NCI-H128 (cell line): ENCODE results near the gene CD72.

Experiments used
- DNase-seq: peaks from one replicate; lab custom pipeline; 2025; ENCODE audit not compliant: unreplicated experiment; lab: John Stamatoyannopoulos, UW

CD72 gene, protein sequence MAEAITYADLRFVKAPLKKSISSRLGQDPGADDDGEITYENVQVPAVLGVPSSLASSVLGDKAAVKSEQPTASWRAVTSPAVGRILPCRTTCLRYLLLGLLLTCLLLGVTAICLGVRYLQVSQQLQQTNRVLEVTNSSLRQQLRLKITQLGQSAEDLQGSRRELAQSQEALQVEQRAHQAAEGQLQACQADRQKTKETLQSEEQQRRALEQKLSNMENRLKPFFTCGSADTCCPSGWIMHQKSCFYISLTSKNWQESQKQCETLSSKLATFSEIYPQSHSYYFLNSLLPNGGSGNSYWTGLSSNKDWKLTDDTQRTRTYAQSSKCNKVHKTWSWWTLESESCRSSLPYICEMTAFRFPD

DNA sequence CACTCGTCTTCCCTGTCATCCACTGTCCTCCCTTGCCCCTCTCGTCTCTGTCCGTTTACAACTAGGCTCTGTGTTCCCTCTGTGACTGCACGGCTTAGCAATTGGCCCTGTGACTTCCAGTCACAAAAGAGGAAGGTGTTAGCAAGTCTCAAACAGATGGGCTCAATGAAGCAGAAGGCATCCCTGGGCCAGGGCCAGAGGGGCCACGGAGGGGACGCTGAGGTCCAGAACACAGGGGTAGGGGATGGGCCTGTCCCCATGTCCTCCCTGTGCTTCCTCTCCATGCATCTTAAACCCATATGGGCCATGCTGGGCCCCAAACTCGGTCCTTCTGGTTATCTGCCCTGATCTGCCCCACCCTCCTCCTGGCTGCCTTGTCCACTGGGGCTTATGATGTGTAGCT is at the start of gene CD72:
CD72 (minus strand) TSS at position 89 of the 403 bp plus-strand sequence. CDS start 110 bp downstream, outside the sequence.
- no peak for DNase-seq

GRCh38 chr9:35667939-35668338 is 49.7 kb upstream of the CD72 start:
- DNase-seq, result no peak

- DNase-seq, result no peak
Observed at GRCh38 chr9:35666549-35666948, 48.3 kb upstream of the CD72 start.

- DNase-seq, result no peak
Observed at GRCh38 chr9:35666045-35666444, 47.8 kb upstream of the CD72 start.

DNA sequence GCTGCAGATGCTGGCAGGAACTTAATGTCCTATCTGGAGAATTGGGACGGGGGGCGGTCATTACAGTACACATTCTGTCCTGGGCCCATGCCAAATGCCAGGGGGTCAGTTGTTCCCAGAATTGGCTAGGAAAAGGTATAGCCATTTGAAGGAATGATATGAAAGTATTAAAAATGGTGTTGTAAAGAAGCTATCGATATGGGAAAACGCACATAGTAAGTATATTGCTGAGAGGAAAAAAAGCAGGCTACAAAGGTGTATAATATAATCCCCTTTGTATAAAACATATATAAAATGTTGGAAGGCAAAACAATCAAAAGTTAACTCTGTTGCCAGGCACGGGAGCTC is 47.2 kb upstream of the CD72 start:
- DNase-seq, result no peak

DNA sequence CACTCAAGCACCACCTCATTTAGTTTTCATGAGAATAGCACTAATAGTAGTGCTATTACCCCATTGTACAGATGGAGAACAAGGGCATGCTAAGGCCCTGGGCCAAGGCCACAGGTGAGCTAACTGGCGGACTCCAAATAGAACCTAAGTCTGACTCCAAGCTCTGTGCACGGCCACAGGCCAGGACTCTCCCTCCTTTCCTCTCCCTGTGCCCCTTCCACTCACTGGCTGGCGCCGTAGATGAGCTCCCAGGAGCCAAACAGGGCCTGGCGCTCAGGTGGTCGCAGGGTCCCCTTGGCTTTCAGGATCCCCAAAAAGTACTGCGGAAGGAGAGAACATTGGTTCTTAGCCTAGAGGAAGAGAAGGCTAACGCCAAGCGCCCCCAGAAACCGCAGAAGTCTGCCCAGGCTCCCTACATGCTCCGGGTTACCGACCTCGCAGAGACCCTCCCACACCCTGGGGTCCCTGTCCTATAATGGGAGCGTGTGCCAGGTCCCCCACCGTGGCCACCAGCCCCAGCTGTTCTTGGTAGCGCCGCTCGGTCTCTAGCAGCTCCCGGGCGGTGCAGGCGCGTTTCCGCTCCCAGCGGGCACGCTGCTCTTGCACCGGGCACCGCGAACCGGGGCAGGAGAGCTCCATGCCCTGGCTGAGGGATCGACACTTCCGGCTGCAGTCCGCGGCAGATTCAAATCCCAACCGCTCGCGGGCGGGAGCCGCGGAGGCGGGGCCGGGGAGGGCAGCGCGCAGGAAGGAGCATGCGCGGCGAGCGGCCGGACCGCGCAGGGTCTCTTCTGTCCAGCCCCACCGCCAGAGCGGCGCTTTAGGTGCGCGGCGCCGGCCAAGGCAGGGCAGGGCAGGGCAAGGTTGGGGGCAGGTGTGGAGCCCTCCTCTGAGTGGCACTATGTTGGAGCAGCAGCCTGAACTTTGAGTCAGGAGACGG is 46.6 kb upstream of the CD72 start, which contains the start of gene ARHGEF39:
ARHGEF39 (minus strand) TSS at position 665 of the 940 bp plus-strand sequence; CDS start at position 639, 26 bp downstream.
- peak; percentile 73 for DNase-seq

- no peak for DNase-seq
Observed at GRCh38 chr9:35662437-35662836, 44.2 kb upstream of the CD72 start.

DNA sequence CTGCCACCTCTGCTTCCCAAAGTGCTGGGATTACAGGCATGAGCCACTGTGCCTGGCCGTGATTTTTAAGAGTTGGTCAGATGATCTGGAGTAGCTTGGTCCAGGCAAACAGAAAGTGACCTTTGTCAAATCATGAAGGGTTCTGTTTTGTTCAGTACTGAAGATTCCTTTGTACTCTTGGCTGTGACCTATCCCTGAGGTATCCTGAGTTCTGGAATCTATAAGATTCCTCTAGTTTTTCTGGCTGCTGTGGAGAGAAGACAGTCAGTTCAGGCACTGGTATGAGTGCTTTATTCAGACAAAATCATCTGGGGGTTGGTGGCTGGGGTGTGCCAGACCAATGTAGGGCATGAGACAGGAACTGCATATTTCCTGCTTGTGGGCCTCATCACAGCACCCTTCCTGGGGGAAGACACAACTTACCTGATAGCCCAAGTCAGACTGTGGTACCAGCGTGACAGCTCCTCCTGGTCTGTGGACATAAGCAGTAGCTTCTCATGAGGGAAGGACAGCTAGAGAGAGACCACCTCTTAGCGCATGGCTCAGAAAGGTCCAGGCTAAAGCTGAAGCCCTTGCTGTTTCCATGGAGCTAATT is 43.6 kb upstream of the CD72 start:
- no peak for DNase-seq

GRCh38 chr9:35660966-35661415 is 42.8 kb upstream of the CD72 start:
- no peak for DNase-seq

- no peak for DNase-seq
Observed at GRCh38 chr9:35659340-35659739, 41.1 kb upstream of the CD72 start.

- DNase-seq, result no peak
Observed at GRCh38 chr9:35658968-35659220, 40.7 kb upstream of the CD72 start.

DNA sequence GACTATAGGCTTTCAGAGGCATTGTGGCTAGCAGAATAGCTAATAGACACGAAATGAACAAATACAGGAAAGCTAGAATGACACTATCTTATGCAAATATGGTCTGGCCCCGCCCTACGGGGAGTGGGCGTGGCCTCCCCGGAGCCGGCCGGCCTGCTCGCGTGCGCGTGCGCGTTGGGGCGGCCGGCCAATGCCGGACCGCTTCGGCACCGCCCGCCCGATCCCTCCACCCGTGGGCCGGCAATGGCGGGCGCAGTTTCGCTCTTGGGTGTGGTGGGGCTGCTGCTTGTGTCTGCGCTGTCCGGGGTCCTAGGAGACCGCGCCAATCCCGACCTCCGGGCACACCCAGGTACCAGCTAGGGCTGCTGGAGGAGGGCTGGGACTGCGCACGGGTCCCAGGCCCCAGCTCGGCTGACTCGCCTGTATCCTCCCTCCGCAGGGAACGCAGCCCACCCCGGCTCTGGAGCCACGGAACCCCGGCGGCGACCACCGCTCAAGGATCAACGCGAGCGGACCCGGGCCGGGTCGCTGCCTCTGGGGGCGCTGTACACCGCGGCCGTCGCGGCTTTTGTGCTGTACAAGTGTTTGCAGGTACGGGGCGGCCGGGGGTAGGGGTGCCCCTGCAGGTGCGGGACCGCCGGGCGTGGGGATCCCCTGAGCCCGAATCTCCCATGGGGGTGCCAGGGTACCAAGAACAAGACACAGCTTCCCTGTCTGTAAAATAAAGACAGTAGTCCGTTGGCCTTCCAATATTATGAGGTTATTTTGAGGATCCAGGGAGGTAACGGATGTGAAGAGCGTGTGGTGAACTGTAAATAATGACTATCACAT is 40.1 kb upstream of the CD72 start, which contains the start of gene CCDC107:
CCDC107 (plus strand) TSS at position 156 of the 831 bp plus-strand sequence; CDS start at position 244, 88 bp downstream.
- peak; percentile 83 for DNase-seq

DNA sequence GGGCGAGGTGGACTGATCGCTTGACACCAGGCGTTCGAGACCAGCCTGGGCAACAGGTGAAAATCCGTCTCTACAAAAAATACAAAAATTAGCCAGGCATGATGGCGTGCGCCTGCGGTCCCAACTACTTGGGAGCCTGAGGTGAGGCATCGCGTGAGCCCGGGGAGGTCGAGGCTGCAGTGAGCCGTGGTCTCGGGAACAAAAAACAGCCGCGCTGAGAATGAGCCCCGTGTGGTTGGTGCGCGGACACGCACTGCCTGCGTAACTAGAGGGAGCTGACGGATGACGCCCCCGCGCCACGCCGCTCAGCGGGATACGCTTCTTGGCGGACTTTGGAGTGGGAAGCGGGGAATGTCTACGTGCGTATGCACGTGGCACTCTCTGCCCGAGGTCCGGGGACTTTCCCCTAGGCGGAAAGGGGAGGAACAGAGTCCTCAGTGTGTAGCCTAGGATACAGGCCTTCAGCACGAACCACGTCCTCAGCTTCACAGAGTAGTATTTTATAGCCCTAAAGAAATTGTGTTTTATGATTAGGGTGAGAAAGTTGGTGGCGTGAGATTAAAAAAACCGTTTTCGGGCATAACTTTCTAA is 39.4 kb upstream of the CD72 start, which contains the start of gene RMRP:
RMRP (minus strand) TSS at position 474 of the 591 bp plus-strand sequence.
- peak; percentile 98 for DNase-seq

GRCh38 chr9:35656831-35657545 is 38.8 kb upstream of the CD72 start:
- DNase-seq, result no peak

- no peak for DNase-seq
Observed at GRCh38 chr9:35656348-35656747, 38.1 kb upstream of the CD72 start.

- DNase-seq, result no peak
Observed at GRCh38 chr9:35653611-35654010, 35.4 kb upstream of the CD72 start.

- DNase-seq, result no peak
Observed at GRCh38 chr9:35652829-35653209, 34.6 kb upstream of the CD72 start.

- DNase-seq, result no peak
Observed at GRCh38 chr9:35651956-35652828, 34.0 kb upstream of the CD72 start.
